Activated CD4-positive, alpha-beta T cell treated with anti-CD3 and anti-CD28 coated beads, Interleukin-2, amount 10 ng/mL, durations not matched to agents 7 days and 5 days (primary cell): ENCODE data around the gene PDGFA. TPM values are rescaled to one million over a fixed set of nuclear protein-coding genes. Genes with fewer than 3 reads are reported as not detected.

Experiments used
- CTCF ChIA-PET: fragments of 350-600 bp; sonication (Branson Sonifier 250); formaldehyde crosslinking; loops from one replicate; lab custom pipeline; 2021; ENCODE audit warnings: antibody characterized with exemption; lab: Charles Lee
- POLR2A ChIA-PET: fragments of 350-600 bp; sonication (Branson Sonifier 250); formaldehyde crosslinking; loops from one replicate; lab custom pipeline; 2021; ENCODE audit warnings: antibody characterized with exemption; lab: Charles Lee
- DNase-seq: peaks from one replicate; pipeline ENCODE4 v3.0.0-alpha.2; 2020
- H3K27ac Mint-ChIP-seq: one replicate; pipeline ENCODE4 v1.8.0; 2021; ENCODE audit warnings: mild to moderate bottlenecking, moderate library complexity, mixed read lengths
- H3K27me3 Mint-ChIP-seq: one replicate; pipeline ENCODE4 v1.8.0; 2021; ENCODE audit warnings: mixed read lengths
- H3K36me3 Mint-ChIP-seq: one replicate; pipeline ENCODE4 v1.8.0; 2021; ENCODE audit warnings: low read depth, mixed read lengths
- H3K4me1 Mint-ChIP-seq: one replicate; pipeline ENCODE4 v1.8.0; 2021; ENCODE audit warnings: mixed read lengths
- H3K4me3 Mint-ChIP-seq: one replicate; pipeline ENCODE4 v1.8.0; 2021; ENCODE audit warnings: mild to moderate bottlenecking, moderate library complexity, mixed read lengths
- H3K9me3 Mint-ChIP-seq: one replicate; pipeline ENCODE4 v1.8.0; 2021; ENCODE audit warnings: mixed read lengths
- total RNA-seq, 2 experiments: library from RNA; stranded (reverse); gene quantifications; one replicate each; pipeline ENCODE4 v1.2.3, GENCODE V29; 2021

PDGFA gene
- total RNA-seq, 2 experiments from 2014 or later: 0.37 to 0.46 TPM

- H3K27ac Mint-ChIP-seq: no peak overlapping the region
- no peaks in the 10 kb centered on the region for H3K36me3 Mint-ChIP-seq
- DNase-seq: no peak
- no peaks in the 10 kb centered on the region for H3K27me3 Mint-ChIP-seq
- POLR2A ChIA-PET: no interaction called here
- no peak overlapping the region for H3K4me3 Mint-ChIP-seq
- H3K9me3 Mint-ChIP-seq: no peaks in the 10 kb centered on the region
- CTCF ChIA-PET: no interaction called here
- peaks cover 2% of the 10 kb centered on the region for H3K4me1 Mint-ChIP-seq
Measured at GRCh38 chr7:476736-477360, 42.8 kb downstream of the PDGFA start.

- Mint-ChIP-seq H3K27me3 (no peaks in the 10 kb centered on the region), H3K36me3 (no peaks in the 10 kb centered on the region), H3K9me3 (no peaks in the 10 kb centered on the region), H3K27ac (no peak overlapping the region), H3K4me1 (peaks cover 2% of the 10 kb centered on the region), H3K4me3 (no peak overlapping the region)
- ChIA-PET CTCF (no interaction called here), POLR2A (no interaction called here)
- DNase-seq: no peak
Measured at GRCh38 chr7:475951-476441, 43.6 kb downstream of the PDGFA start.

GRCh38 chr7:475425-475728 is 44.3 kb downstream of the PDGFA start:
- no peak for DNase-seq
- ChIA-PET POLR2A (no interaction called here), CTCF (no interaction called here)
- Mint-ChIP-seq H3K27me3 (no peaks in the 10 kb centered on the region), H3K36me3 (no peaks in the 10 kb centered on the region), H3K4me1 (peaks cover 2% of the 10 kb centered on the region), H3K9me3 (no peaks in the 10 kb centered on the region), H3K27ac (no peak overlapping the region), H3K4me3 (no peak overlapping the region)

- Mint-ChIP-seq H3K27ac (no peak overlapping the region), H3K4me1 (peaks cover 2% of the 10 kb centered on the region), H3K27me3 (no peaks in the 10 kb centered on the region), H3K36me3 (no peaks in the 10 kb centered on the region), H3K4me3 (no peak overlapping the region), H3K9me3 (no peaks in the 10 kb centered on the region)
- POLR2A ChIA-PET: no interaction called here
- DNase-seq: no peak
- CTCF ChIA-PET: no interaction called here
Measured at GRCh38 chr7:474605-475424, 44.8 kb downstream of the PDGFA start.

- ChIA-PET CTCF (no interaction called here), POLR2A (no interaction called here)
- Mint-ChIP-seq H3K9me3 (no peaks in the 10 kb centered on the region), H3K4me3 (no peak overlapping the region), H3K36me3 (no peaks in the 10 kb centered on the region), H3K27ac (no peak overlapping the region), H3K27me3 (no peaks in the 10 kb centered on the region), H3K4me1 (peaks cover 2% of the 10 kb centered on the region)
- DNase-seq: no peak
Measured at GRCh38 chr7:473870-474604, 45.6 kb downstream of the PDGFA start.

- CTCF ChIA-PET: interaction anchor here (0.8 kb wide), 1 partner anchor 13 kb away, joined by 3 read pairs; no protein-coding TSS in a partner anchor
- POLR2A ChIA-PET: no interaction called here
- Mint-ChIP-seq H3K9me3 (peaks cover 4% of the 10 kb centered on the region), H3K4me3 (no peak overlapping the region), H3K27me3 (no peaks in the 10 kb centered on the region), H3K27ac (no peak overlapping the region), H3K4me1 (peaks cover 4% of the 10 kb centered on the region), H3K36me3 (no peaks in the 10 kb centered on the region)
- no peak for DNase-seq
Measured at GRCh38 chr7:473211-473734, 46.4 kb downstream of the PDGFA start.

GRCh38 chr7:472640-472957 is 47.0 kb downstream of the PDGFA start:
- H3K4me1 Mint-ChIP-seq: peaks cover 4% of the 10 kb centered on the region
- peaks cover 11% of the 10 kb centered on the region for H3K9me3 Mint-ChIP-seq
- DNase-seq: no peak
- H3K27ac Mint-ChIP-seq: no peak overlapping the region
- POLR2A ChIA-PET: no interaction called here
- H3K36me3 Mint-ChIP-seq: no peaks in the 10 kb centered on the region
- no peaks in the 10 kb centered on the region for H3K27me3 Mint-ChIP-seq
- CTCF ChIA-PET: interaction anchor here (0.8 to 1.6 kb wide), 2 partner anchors 12 to 23 kb away, joined by 3 to 4 read pairs; no protein-coding TSS in a partner anchor
- H3K4me3 Mint-ChIP-seq: no peak overlapping the region

- H3K27ac Mint-ChIP-seq: peak overlapping the region; percentile 19
- POLR2A ChIA-PET: no interaction called here
Measured at GRCh38 chr7:471866-472639, 47.6 kb downstream of the PDGFA start.

GRCh38 chr7:471191-471865 is 48.3 kb downstream of the PDGFA start:
- Mint-ChIP-seq H3K27me3 (no peaks in the 10 kb centered on the region), H3K36me3 (no peaks in the 10 kb centered on the region), H3K4me1 (peaks cover 4% of the 10 kb centered on the region), H3K9me3 (peaks cover 16% of the 10 kb centered on the region), H3K4me3 (no peak overlapping the region), H3K27ac (no peak overlapping the region)
- CTCF ChIA-PET: interaction anchor here (1.6 kb wide), 1 partner anchor 22 kb away, joined by 4 read pairs; no protein-coding TSS in a partner anchor
- POLR2A ChIA-PET: no interaction called here
- DNase-seq: no peak

More at GRCh38 chr7:471866-472639, 47.6 kb downstream of the PDGFA start:
- Mint-ChIP-seq H3K36me3 (no peaks in the 10 kb centered on the region), H3K4me1 (peaks cover 4% of the 10 kb centered on the region), H3K9me3 (peaks cover 16% of the 10 kb centered on the region), H3K27me3 (no peaks in the 10 kb centered on the region), H3K4me3 (no peak overlapping the region)
- no peak for DNase-seq
- CTCF ChIA-PET: interaction anchor here (0.8 to 1.6 kb wide), 2 partner anchors 11 to 22 kb away, joined by 3 to 4 read pairs; no protein-coding TSS in a partner anchor

- no peaks in the 10 kb centered on the region for H3K27me3 Mint-ChIP-seq
- no peak overlapping the region for H3K27ac Mint-ChIP-seq
- peaks cover 4% of the 10 kb centered on the region for H3K4me1 Mint-ChIP-seq
- DNase-seq: no peak
- no peak overlapping the region for H3K4me3 Mint-ChIP-seq
- H3K9me3 Mint-ChIP-seq: peaks cover 16% of the 10 kb centered on the region
- CTCF ChIA-PET: interaction anchor here (0.5 to 1.2 kb wide), 3 partner anchors 17 to 176 kb away, joined by 3 to 5 read pairs (median 3); no protein-coding TSS in a partner anchor
- no peaks in the 10 kb centered on the region for H3K36me3 Mint-ChIP-seq
- POLR2A ChIA-PET: no interaction called here
Measured at GRCh38 chr7:469563-469961, 50.1 kb downstream of the PDGFA start.

- CTCF ChIA-PET: interaction anchor here (0.5 to 1.2 kb wide), 2 partner anchors 18 to 31 kb away, joined by 3 read pairs; no protein-coding TSS in a partner anchor
- H3K27me3 Mint-ChIP-seq: no peaks in the 10 kb centered on the region
- POLR2A ChIA-PET: no interaction called here
- H3K27ac Mint-ChIP-seq: no peak overlapping the region
- H3K4me1 Mint-ChIP-seq: peaks cover 4% of the 10 kb centered on the region
- no peaks in the 10 kb centered on the region for H3K36me3 Mint-ChIP-seq
- no peak for DNase-seq
- peaks cover 16% of the 10 kb centered on the region for H3K9me3 Mint-ChIP-seq
- H3K4me3 Mint-ChIP-seq: no peak overlapping the region
Measured at GRCh38 chr7:468681-469562, 50.7 kb downstream of the PDGFA start.
